Activated CD4-positive, alpha-beta T cell treated with anti-CD3 and anti-CD28 coated beads for 36 hours (primary cell): ENCODE results near the gene HIPK2. TPM values are rescaled to one million over a fixed set of nuclear protein-coding genes. Genes with fewer than 3 reads are reported as not detected.
A peak's percentile ranks its signal among the peaks of the same experiment; 100 is the strongest.

Experiments
- ATAC-seq: fragments of 200-7000 bp; cut with Tn5 transposase; one replicate; pipeline ENCODE4 v1.10.0; 2021; ENCODE audit warnings: mild to moderate bottlenecking, moderate library complexity
- CTCF ChIA-PET: fragments of 350-600 bp; sonication (Branson Sonifier 250); formaldehyde crosslinking; loops from one replicate; lab custom pipeline; 2021; ENCODE audit warnings: antibody characterized with exemption; lab: Charles Lee
- POLR2A ChIA-PET: fragments of 350-600 bp; sonication (Branson Sonifier 250); formaldehyde crosslinking; loops from one replicate; lab custom pipeline; 2021; ENCODE audit warnings: antibody characterized with exemption, inconsistent platforms; lab: Charles Lee
- DNase-seq: peaks from one replicate; pipeline ENCODE4 v3.0.0-alpha.2; 2020
- H3K27ac Mint-ChIP-seq: one replicate; pipeline ENCODE4 v1.8.0; 2021; ENCODE audit warnings: mixed read lengths
- H3K27me3 Mint-ChIP-seq: one replicate; pipeline ENCODE4 v1.8.0; 2021; ENCODE audit warnings: mixed read lengths
- H3K36me3 Mint-ChIP-seq: one replicate; pipeline ENCODE4 v1.8.0; 2021; ENCODE audit warnings: low read depth, mixed read lengths
- H3K4me1 Mint-ChIP-seq: one replicate; pipeline ENCODE4 v1.8.0; 2021; ENCODE audit warnings: mixed read lengths
- H3K4me3 Mint-ChIP-seq: one replicate; pipeline ENCODE4 v1.8.0; 2021; ENCODE audit warnings: mild to moderate bottlenecking, moderate library complexity, mixed read lengths
- H3K9me3 Mint-ChIP-seq: one replicate; pipeline ENCODE4 v1.8.0; 2021; ENCODE audit warnings: low read depth, mixed read lengths
- intact Hi-C, 2 experiments: fragments of 100-400 bp; cut with DNase I in 1 of 2; cut with micrococcal nuclease in 1 of 2; formaldehyde crosslinking; loops; one replicate each; pipeline versions ENCODE4 v1.14.2 to v1.15.1; 2022 to 2024; cut with DNase I, micrococcal nuclease
- total RNA-seq, 2 experiments: library from RNA; stranded (reverse); gene quantifications; one replicate each; pipeline ENCODE4 v1.2.3, GENCODE V29; 2021

HIPK2 gene
- total RNA-seq, 2 experiments from 2014 or later: 23.9 to 36.2 TPM

GRCh38 chr7:139771001-139771956, 6.5 kb downstream of the HIPK2 start:
- CTCF ChIA-PET: interaction anchor here (0.6 to 3.6 kb wide), 10 partner anchors 10 to 231 kb away, joined by 3 to 10 read pairs (median 4); no protein-coding TSS in a partner anchor
- Mint-ChIP-seq H3K27ac (peak overlapping the region; percentile 79), H3K9me3 (no peaks in the 10 kb centered on the region), H3K36me3 (peaks cover 11% of the 10 kb centered on the region), H3K27me3 (no peaks in the 10 kb centered on the region), H3K4me1 (peaks cover 90% of the 10 kb centered on the region), H3K4me3 (peak overlapping the region; percentile 5)
- ATAC-seq (peak; percentile 37), DNase-seq (no peak)
- POLR2A ChIA-PET: interaction anchor here (0.6 to 1.8 kb wide), 2 partner anchors 89 to 90 kb away, joined by 3 to 6 read pairs; no protein-coding TSS in a partner anchor
- intact Hi-C loops: loop anchor here (1.0 to 5.0 kb wide), 5 partner anchors 34 to 621 kb away; no protein-coding TSS in a partner anchor

- Mint-ChIP-seq H3K4me3 (no peak overlapping the region), H3K4me1 (peaks cover 85% of the 10 kb centered on the region), H3K36me3 (peaks cover 11% of the 10 kb centered on the region), H3K9me3 (no peaks in the 10 kb centered on the region), H3K27ac (peak overlapping the region; percentile 80), H3K27me3 (no peaks in the 10 kb centered on the region)
- ATAC-seq (no peak), DNase-seq (no peak)
- intact Hi-C loops: loop anchor here (1.0 to 5.0 kb wide), 5 partner anchors 32 to 623 kb away; no protein-coding TSS in a partner anchor
- ChIA-PET POLR2A (no interaction called here), CTCF (interaction anchor here (1.2 to 3.6 kb wide), 4 partner anchors 9 to 125 kb away, joined by 3 to 10 read pairs (median 5); no protein-coding TSS in a partner anchor)
Observed at GRCh38 chr7:139769761-139770160, 8.0 kb downstream of the HIPK2 start.

- ATAC-seq (no peak), DNase-seq (no peak)
- intact Hi-C loops: no loop called here
- Mint-ChIP-seq H3K27me3 (no peaks in the 10 kb centered on the region), H3K4me1 (peaks cover 78% of the 10 kb centered on the region), H3K9me3 (no peaks in the 10 kb centered on the region), H3K27ac (peak overlapping the region; percentile 80), H3K36me3 (peaks cover 11% of the 10 kb centered on the region), H3K4me3 (no peak overlapping the region)
- ChIA-PET POLR2A (no interaction called here), CTCF (interaction anchor here (1.2 to 2.5 kb wide), 4 partner anchors 8 to 124 kb away, joined by 3 to 6 read pairs (median 4); no protein-coding TSS in a partner anchor)
Observed at GRCh38 chr7:139769066-139769465, 8.7 kb downstream of the HIPK2 start.

GRCh38 chr7:139768249-139768824, 9.5 kb downstream of the HIPK2 start:
- Mint-ChIP-seq H3K27ac (peak overlapping the region; percentile 80), H3K27me3 (no peaks in the 10 kb centered on the region), H3K9me3 (no peaks in the 10 kb centered on the region), H3K4me1 (peaks cover 76% of the 10 kb centered on the region), H3K4me3 (no peak overlapping the region), H3K36me3 (peaks cover 10% of the 10 kb centered on the region)
- no peak for ATAC-seq
- CTCF ChIA-PET: interaction anchor here (0.6 to 2.5 kb wide), 7 partner anchors 13 to 605 kb away, joined by 3 to 6 read pairs (median 3); no protein-coding TSS in a partner anchor
- POLR2A ChIA-PET: interaction anchor here (0.6 to 1.4 kb wide), 3 partner anchors 88 to 180 kb away, joined by 3 to 8 read pairs (median 6); no protein-coding TSS in a partner anchor
- intact Hi-C loops: no loop called here
- no peak for DNase-seq

GRCh38 chr7:139767561-139767982, 10.2 kb downstream of the HIPK2 start:
- no peak overlapping the region for H3K4me3 Mint-ChIP-seq
- peak overlapping the region; percentile 80 for H3K27ac Mint-ChIP-seq
- intact Hi-C loops: no loop called here
- ChIA-PET POLR2A (interaction anchor here (0.6 to 1.4 kb wide), 4 partner anchors 87 to 179 kb away, joined by 3 to 8 read pairs (median 5); no protein-coding TSS in a partner anchor), CTCF (interaction anchor here (0.5 to 2.5 kb wide), 5 partner anchors 13 to 130 kb away, joined by 3 to 6 read pairs (median 3); no protein-coding TSS in a partner anchor)
- peaks cover 75% of the 10 kb centered on the region for H3K4me1 Mint-ChIP-seq
- DNase-seq: no peak
- H3K27me3 Mint-ChIP-seq: no peaks in the 10 kb centered on the region
- peaks cover 8% of the 10 kb centered on the region for H3K36me3 Mint-ChIP-seq
- peak; percentile 75 for ATAC-seq
- no peaks in the 10 kb centered on the region for H3K9me3 Mint-ChIP-seq

DNA sequence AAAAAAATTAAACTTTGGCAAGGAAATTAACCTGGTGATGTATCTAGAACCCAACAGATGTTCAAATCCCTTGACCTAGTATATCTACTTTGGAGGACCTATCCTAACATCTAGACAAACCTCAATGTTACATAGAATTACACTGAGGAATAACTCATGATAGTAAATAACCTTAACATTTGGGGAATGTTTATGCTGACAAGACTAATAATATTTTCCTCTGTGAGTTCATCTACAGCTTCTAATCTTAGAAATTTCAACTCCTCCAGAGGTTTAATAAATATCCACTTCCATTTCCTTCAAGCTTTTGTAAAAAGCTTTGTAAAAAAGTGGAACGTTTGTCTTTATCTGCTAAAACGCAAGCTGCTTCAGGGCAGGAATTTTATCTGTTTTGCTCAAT, 12.7 kb downstream of the HIPK2 start:
- intact Hi-C loops: no loop called here
- CTCF ChIA-PET: interaction anchor here (0.6 to 1.4 kb wide), 2 partner anchors 9 to 33 kb away, joined by 3 to 4 read pairs; no protein-coding TSS in a partner anchor
- ATAC-seq (no peak), DNase-seq (no peak)
- no peak overlapping the region for H3K4me3 Mint-ChIP-seq
- no peaks in the 10 kb centered on the region for H3K27me3 Mint-ChIP-seq
- no peaks in the 10 kb centered on the region for H3K9me3 Mint-ChIP-seq
- POLR2A ChIA-PET: no interaction called here
- H3K36me3 Mint-ChIP-seq: peaks cover 9% of the 10 kb centered on the region
- H3K27ac Mint-ChIP-seq: no peak overlapping the region
- H3K4me1 Mint-ChIP-seq: peaks cover 66% of the 10 kb centered on the region

DNA sequence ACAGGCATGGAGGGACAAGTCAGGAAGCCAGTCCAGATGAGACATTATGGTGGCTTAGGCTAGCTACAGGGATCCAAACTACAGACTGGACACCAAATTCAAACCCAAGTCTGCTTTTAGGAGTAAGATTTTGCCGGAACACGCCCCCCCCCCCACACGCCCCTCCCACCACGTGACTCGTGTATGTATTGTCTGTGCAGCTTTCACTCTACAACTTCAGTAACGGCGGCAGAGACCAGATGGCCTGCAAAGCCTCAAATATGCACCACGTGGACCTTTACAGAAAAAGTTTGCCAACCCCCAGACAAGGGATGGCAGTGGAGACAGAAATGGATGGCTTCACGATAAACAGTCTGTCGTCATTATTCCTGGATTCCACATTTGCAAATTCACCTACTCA, 14.5 kb downstream of the HIPK2 start:
- Mint-ChIP-seq H3K4me3 (no peak overlapping the region), H3K36me3 (peaks cover 10% of the 10 kb centered on the region), H3K27me3 (no peaks in the 10 kb centered on the region), H3K4me1 (peaks cover 63% of the 10 kb centered on the region), H3K27ac (no peak overlapping the region), H3K9me3 (no peaks in the 10 kb centered on the region)
- ATAC-seq (no peak), DNase-seq (no peak)
- POLR2A ChIA-PET: no interaction called here
- CTCF ChIA-PET: interaction anchor here (0.6 to 1.0 kb wide), 2 partner anchors 35 to 115 kb away, joined by 3 read pairs; no protein-coding TSS in a partner anchor
- intact Hi-C loops: no loop called here

DNA sequence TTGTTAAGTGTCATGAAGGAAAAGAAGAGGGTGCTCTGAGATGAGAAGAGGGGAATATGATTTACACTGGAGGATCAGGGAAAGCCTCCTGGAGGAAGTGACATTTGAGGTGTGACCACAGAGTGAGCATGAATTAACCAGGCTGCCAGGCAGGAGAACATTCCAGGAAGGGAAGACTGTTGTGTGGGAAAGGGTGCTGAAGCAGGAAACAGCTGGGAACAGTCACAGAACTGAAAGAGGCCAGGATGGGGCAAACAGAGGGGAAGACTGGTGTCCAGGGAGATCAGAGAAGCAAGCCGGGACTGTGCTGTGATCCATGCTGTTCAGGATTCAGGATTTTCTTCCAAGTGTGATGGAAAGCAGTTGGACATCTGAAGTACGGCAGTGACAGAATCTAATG, 14.9 kb downstream of the HIPK2 start:
- H3K27ac Mint-ChIP-seq: no peak overlapping the region
- peaks cover 59% of the 10 kb centered on the region for H3K4me1 Mint-ChIP-seq
- H3K4me3 Mint-ChIP-seq: no peak overlapping the region
- no peaks in the 10 kb centered on the region for H3K27me3 Mint-ChIP-seq
- CTCF ChIA-PET: interaction anchor here (1.0 kb wide), 1 partner anchor 115 kb away, joined by 3 read pairs; no protein-coding TSS in a partner anchor
- ATAC-seq: no peak
- DNase-seq: no peak
- intact Hi-C loops: no loop called here
- POLR2A ChIA-PET: no interaction called here
- peaks cover 10% of the 10 kb centered on the region for H3K36me3 Mint-ChIP-seq
- H3K9me3 Mint-ChIP-seq: no peaks in the 10 kb centered on the region

- intact Hi-C loops: no loop called here
- POLR2A ChIA-PET: no interaction called here
- H3K9me3 Mint-ChIP-seq: no peaks in the 10 kb centered on the region
- DNase-seq: peak; percentile 27
- ATAC-seq: no peak
- no peak overlapping the region for H3K27ac Mint-ChIP-seq
- no peak overlapping the region for H3K4me3 Mint-ChIP-seq
- peaks cover 65% of the 10 kb centered on the region for H3K4me1 Mint-ChIP-seq
- H3K27me3 Mint-ChIP-seq: no peaks in the 10 kb centered on the region
- CTCF ChIA-PET: no interaction called here
- H3K36me3 Mint-ChIP-seq: peaks cover 10% of the 10 kb centered on the region
Observed at GRCh38 chr7:139758388-139758787, 19.4 kb downstream of the HIPK2 start.

DNA sequence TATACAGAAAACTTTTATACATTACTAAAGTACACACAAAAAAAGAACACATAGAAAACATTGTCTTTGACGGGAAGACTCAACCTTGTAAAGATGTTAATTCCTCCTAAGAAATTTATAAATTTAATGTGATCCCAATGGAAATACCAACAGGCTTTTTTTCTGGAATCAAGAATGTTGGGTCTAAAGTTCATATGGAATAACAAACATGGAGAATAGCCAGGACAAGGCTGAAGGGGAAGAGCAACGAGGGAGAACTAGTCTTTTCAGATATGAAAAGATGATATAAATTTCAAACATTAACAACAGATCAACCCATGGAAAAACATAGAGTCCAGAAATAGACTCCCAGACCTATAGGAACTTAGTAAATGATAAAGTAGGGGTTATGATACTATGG, 19.8 kb downstream of the HIPK2 start:
- no peaks in the 10 kb centered on the region for H3K9me3 Mint-ChIP-seq
- H3K4me1 Mint-ChIP-seq: peaks cover 67% of the 10 kb centered on the region
- H3K36me3 Mint-ChIP-seq: peaks cover 10% of the 10 kb centered on the region
- H3K27ac Mint-ChIP-seq: no peak overlapping the region
- ATAC-seq (no peak), DNase-seq (no peak)
- ChIA-PET CTCF (interaction anchor here (0.6 to 1.3 kb wide), 2 partner anchors 12 to 1123 kb away, joined by 3 read pairs; no protein-coding TSS in a partner anchor), POLR2A (no interaction called here)
- H3K4me3 Mint-ChIP-seq: no peak overlapping the region
- H3K27me3 Mint-ChIP-seq: no peaks in the 10 kb centered on the region
- intact Hi-C loops: no loop called here

- ChIA-PET POLR2A (no interaction called here), CTCF (interaction anchor here (0.8 to 1.8 kb wide), 3 partner anchors 17 to 151 kb away, joined by 3 to 6 read pairs (median 3); no protein-coding TSS in a partner anchor)
- Mint-ChIP-seq H3K4me3 (no peak overlapping the region), H3K27me3 (no peaks in the 10 kb centered on the region), H3K27ac (no peak overlapping the region), H3K36me3 (no peaks in the 10 kb centered on the region), H3K9me3 (no peaks in the 10 kb centered on the region), H3K4me1 (peaks cover 64% of the 10 kb centered on the region)
- no peak for DNase-seq
- intact Hi-C loops: no loop called here
- ATAC-seq: no peak
Observed at GRCh38 chr7:139753693-139754111, 24.1 kb downstream of the HIPK2 start.
